ENCODE measurements around the gene PTPRM.

GRCh38 chr18:7579918-7580542 lies 12.9 kb downstream of the PTPRM start:
- TF ChIP-seq CTCF (IDR thresholded peaks at IDR 0.05; ENCODE audit: low read depth, low read length, poor library complexity, severe bottlenecking), result no peak
- no peak for TF ChIP-seq EZH2phosphoT487 (IDR thresholded peaks at IDR 0.05; ENCODE audit: borderline replicate concordance, low read length)
